ENCODE results near the gene ASXL1. TPM values are rescaled to one million over a fixed set of nuclear protein-coding genes. Genes with fewer than 3 reads are reported as not detected.

The ASXL1 gene
- polyA plus RNA-seq, 1 of the 3 experiments (the other 2 are of a cell fraction) = 36.6 TPM

DNA sequence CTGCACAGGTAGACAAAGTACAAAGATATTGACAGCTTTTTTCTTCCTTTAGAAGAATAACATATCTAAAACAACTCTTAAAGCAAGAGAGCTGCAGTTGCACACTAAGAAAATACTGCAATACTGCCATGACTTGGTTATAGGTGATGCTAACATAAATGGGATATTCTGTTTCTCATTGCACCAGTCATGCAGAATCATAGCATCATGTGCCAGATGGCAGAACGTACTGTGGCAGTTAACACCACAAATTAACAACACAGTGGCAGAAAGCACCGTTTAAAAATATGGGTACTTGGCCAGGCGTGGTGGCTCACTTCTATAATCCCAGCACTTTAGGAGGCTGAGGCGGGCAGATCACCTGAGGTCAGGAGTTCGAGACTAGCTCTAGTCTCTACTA lies 7.4 kb downstream of the ASXL1 start:
- H3K4me1 ChIP-seq (ENCODE audit: control insufficient read depth in 1 of 2, insufficient read depth in 2 of 2, low read depth in 1 of 2, low read length in 1 of 2) = peaks cover 18 to 20% of the 10 kb centered on the region in 2 experiments; a peak in 3 of 4 replicates
- peaks cover 20 to 27% of the 10 kb centered on the region in 2 experiments for H3K36me3 ChIP-seq (replicated peaks in 1 of 2; ENCODE audit: control insufficient read depth in 1 of 2, insufficient read depth in 2 of 2, low read length in 1 of 2)
- no peak for TF ChIP-seq EZH2phosphoT487 (IDR thresholded peaks at IDR 0.05; ENCODE audit: borderline replicate concordance, low read depth)
- TF ChIP-seq, protein P1, sequence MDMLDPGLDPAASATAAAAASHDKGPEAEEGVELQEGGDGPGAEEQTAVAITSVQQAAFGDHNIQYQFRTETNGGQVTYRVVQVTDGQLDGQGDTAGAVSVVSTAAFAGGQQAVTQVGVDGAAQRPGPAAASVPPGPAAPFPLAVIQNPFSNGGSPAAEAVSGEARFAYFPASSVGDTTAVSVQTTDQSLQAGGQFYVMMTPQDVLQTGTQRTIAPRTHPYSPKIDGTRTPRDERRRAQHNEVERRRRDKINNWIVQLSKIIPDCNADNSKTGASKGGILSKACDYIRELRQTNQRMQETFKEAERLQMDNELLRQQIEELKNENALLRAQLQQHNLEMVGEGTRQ (IDR thresholded peaks at IDR 0.05; ENCODE audit: borderline replicate concordance, low read depth, low read length) = no peak
- TF ChIP-seq, protein P2, sequence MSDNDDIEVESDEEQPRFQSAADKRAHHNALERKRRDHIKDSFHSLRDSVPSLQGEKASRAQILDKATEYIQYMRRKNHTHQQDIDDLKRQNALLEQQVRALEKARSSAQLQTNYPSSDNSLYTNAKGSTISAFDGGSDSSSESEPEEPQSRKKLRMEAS (IDR thresholded peaks at IDR 0.05; ENCODE audit: low read depth) = no peak
- DNase-seq = no peak
- WGBS (ENCODE audit: low lambda C conversion rate) = 70% methylated on average over 5 of the region's 5 CpGs
- no peak overlapping the region for H3K4me2 ChIP-seq
- H3K27ac ChIP-seq (ENCODE audit: low read depth in 2 of 2, low read length in 1 of 2) = no peak overlapping the region; a peak in 1 of 4 replicates
- H3F3A ChIP-seq (replicated peaks; ENCODE audit: insufficient read depth) = peaks cover 12% of the 10 kb centered on the region
- H3K9me2 ChIP-seq = no peaks in the 10 kb centered on the region
- POLR2A ChIA-PET = no interaction called here
- H3K9me3 ChIP-seq = no peaks in the 10 kb centered on the region
- H3K9ac ChIP-seq = no peak overlapping the region
- H3K27me3 ChIP-seq (ENCODE audit: insufficient read depth) = no peaks in the 10 kb centered on the region
- peaks cover 94% of the 10 kb centered on the region for H4K20me1 ChIP-seq (ENCODE audit: insufficient read depth)
- H3K79me2 ChIP-seq (ENCODE audit: insufficient read depth) = peaks cover 100% of the 10 kb centered on the region
- H2AFZ ChIP-seq (ENCODE audit: low read depth) = no peak overlapping the region
- CTCF ChIA-PET = interaction anchor here (0.9 to 1.6 kb wide), 2 partner anchors 9 to 85 kb away, joined by 3 to 4 read pairs; no protein-coding TSS in a partner anchor
- no peak overlapping the region for H3K4me3 ChIP-seq (ENCODE audit: low read depth in 2 of 2, low read length in 1 of 2)

DNA sequence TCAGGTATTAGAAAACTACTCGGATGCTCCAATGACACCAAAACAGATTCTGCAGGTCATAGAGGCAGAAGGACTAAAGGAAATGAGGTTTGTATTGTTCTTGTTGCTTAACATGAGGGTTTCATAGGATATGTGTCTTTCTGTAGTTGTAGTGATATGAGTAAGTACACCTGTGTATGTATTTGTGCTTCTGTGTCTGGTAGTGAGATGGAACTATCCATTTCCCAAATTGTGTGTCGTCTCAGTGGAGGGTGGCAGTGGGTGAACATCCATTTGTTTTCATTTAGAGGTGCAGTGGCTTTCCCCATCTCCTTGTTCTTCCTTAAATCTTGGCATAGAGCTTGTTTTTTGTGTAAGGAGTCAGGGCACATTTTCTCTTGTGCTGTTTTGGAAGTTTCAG lies 8.2 kb downstream of the ASXL1 start:
- Histone ChIP-seq H3K9ac (no peak overlapping the region), H2AFZ (ENCODE audit: low read depth) (no peak overlapping the region), H3K36me3 (replicated peaks in 1 of 2; ENCODE audit: control insufficient read depth in 1 of 2, insufficient read depth in 2 of 2, low read length in 1 of 2) (peaks cover 20 to 31% of the 10 kb centered on the region in 2 experiments), H3F3A (replicated peaks; ENCODE audit: insufficient read depth) (peaks cover 12% of the 10 kb centered on the region), H3K9me3 (no peaks in the 10 kb centered on the region), H3K79me2 (ENCODE audit: insufficient read depth) (peaks cover 100% of the 10 kb centered on the region), H3K27me3 (ENCODE audit: insufficient read depth) (no peaks in the 10 kb centered on the region), H3K4me1 (ENCODE audit: control insufficient read depth in 1 of 2, insufficient read depth in 2 of 2, low read depth in 1 of 2, low read length in 1 of 2) (peaks cover 18 to 20% of the 10 kb centered on the region in 2 experiments; a peak in 3 of 4 replicates), H4K20me1 (ENCODE audit: insufficient read depth) (peaks cover 91% of the 10 kb centered on the region), H3K4me3 (ENCODE audit: low read depth in 2 of 2, low read length in 1 of 2) (no peak overlapping the region), H3K4me2 (no peak overlapping the region), H3K27ac (ENCODE audit: low read depth in 2 of 2, low read length in 1 of 2) (no peak overlapping the region), H3K9me2 (no peaks in the 10 kb centered on the region)
- CTCF ChIA-PET = interaction anchor here (1.6 kb wide), 1 partner anchor 8 kb away, joined by 4 read pairs; no protein-coding TSS in a partner anchor
- POLR2A ChIA-PET = no interaction called here
- 93% methylated on average over 2 of the region's 2 CpGs for WGBS (ENCODE audit: low lambda C conversion rate)
- DNase-seq = no peak
- TF ChIP-seq, protein P3, sequence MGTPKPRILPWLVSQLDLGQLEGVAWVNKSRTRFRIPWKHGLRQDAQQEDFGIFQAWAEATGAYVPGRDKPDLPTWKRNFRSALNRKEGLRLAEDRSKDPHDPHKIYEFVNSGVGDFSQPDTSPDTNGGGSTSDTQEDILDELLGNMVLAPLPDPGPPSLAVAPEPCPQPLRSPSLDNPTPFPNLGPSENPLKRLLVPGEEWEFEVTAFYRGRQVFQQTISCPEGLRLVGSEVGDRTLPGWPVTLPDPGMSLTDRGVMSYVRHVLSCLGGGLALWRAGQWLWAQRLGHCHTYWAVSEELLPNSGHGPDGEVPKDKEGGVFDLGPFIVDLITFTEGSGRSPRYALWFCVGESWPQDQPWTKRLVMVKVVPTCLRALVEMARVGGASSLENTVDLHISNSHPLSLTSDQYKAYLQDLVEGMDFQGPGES (IDR thresholded peaks at IDR 0.05; ENCODE audit: low read depth, low read length) = no peak
- TF ChIP-seq, protein P4, sequence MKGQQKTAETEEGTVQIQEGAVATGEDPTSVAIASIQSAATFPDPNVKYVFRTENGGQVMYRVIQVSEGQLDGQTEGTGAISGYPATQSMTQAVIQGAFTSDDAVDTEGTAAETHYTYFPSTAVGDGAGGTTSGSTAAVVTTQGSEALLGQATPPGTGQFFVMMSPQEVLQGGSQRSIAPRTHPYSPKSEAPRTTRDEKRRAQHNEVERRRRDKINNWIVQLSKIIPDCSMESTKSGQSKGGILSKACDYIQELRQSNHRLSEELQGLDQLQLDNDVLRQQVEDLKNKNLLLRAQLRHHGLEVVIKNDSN (IDR thresholded peaks at IDR 0.05; ENCODE audit: borderline replicate concordance, low read depth) = no peak
- TF ChIP-seq ELF1 (IDR thresholded peaks at IDR 0.05) (no peak), NRF1 (IDR thresholded peaks at IDR 0.05; ENCODE audit: low read depth, low read length) (no peak), CHD2 (IDR thresholded peaks at IDR 0.05; ENCODE audit: low read length, partially characterized antibody) (no peak), GATA2 (CRISPR knock-in tag; IDR thresholded peaks at IDR 0.05) (no peak), EZH2phosphoT487 (IDR thresholded peaks at IDR 0.05; ENCODE audit: borderline replicate concordance, low read depth) (no peak), TEAD4 (IDR thresholded peaks at IDR 0.05; ENCODE audit: borderline replicate concordance, insufficient read depth) (no peak), RXRA (IDR thresholded peaks at IDR 0.05; ENCODE audit: borderline replicate concordance, low read depth) (no peak), SIN3A (IDR thresholded peaks at IDR 0.05; ENCODE audit: borderline replicate concordance, low read depth, low read length) (no peak), FOXJ3 (CRISPR knock-in tag; IDR thresholded peaks at IDR 0.05) (no peak), RCOR1 (IDR thresholded peaks at IDR 0.05; ENCODE audit: low read length) (no peak), FOXM1 (IDR thresholded peaks at IDR 0.05; ENCODE audit: low read depth) (no peak), MEF2A (IDR thresholded peaks at IDR 0.05; ENCODE audit: borderline replicate concordance, low read depth) (no peak)
- TF ChIP-seq, protein P1 (IDR thresholded peaks at IDR 0.05; ENCODE audit: borderline replicate concordance, low read depth, low read length) = no peak
